Heart right ventricle (tissue), 16 donors: Measurements from ENCODE around the gene CD14. TPM values are rescaled to one million over a fixed set of nuclear protein-coding genes. Genes with fewer than 3 reads are reported as not detected.

Source experiments
- ATAC-seq, 8 donors: fragments of 200-7000 bp; cut with Tn5 transposase; one replicate each; pipeline ENCODE4 v1.9.1; 2020; ENCODE audit warnings: mild to moderate bottlenecking in 8 of 8, moderate library complexity in 8 of 8, moderate number of reproducible peaks in 1 of 8
- DNase-seq, 2 donors: peaks; one replicate each; pipeline ENCODE4 v3.0.0-alpha.2; 2020
- H3K27ac ChIP-seq, 10 donors: fragments of 200-600 bp; sonication (generic) in 2 of 10; one replicate each; pipeline versions ENCODE4 v1.5.0 to v1.8.0; 2020 to 2022; ENCODE audit warnings: mild to moderate bottlenecking in 3 of 10
- H3K27me3 ChIP-seq, 7 donors: fragments of 200-600 bp; one replicate each; pipeline ENCODE4 v1.8.0; 2021 to 2022; ENCODE audit warnings: mild to moderate bottlenecking in 2 of 7
- H3K36me3 ChIP-seq, 9 donors: fragments of 200-600 bp; sonication (generic) in 1 of 9; one replicate each; pipeline versions ENCODE4 v1.5.0 to v1.8.0; 2020 to 2022; ENCODE audit warnings: mild to moderate bottlenecking in 2 of 9
- H3K4me1 ChIP-seq, 9 donors: fragments of 200-600 bp; sonication (generic) in 1 of 9; one replicate each; pipeline versions ENCODE4 v1.5.0 to v1.8.0; 2020 to 2022; ENCODE audit warnings: mild to moderate bottlenecking in 4 of 9
- H3K4me3 ChIP-seq, 10 donors: fragments of 200-600 bp; sonication (generic) in 2 of 10; one replicate each; pipeline versions ENCODE4 v1.5.0 to v1.8.0; 2020 to 2022; ENCODE audit warnings: mild to moderate bottlenecking in 7 of 10, moderate library complexity in 2 of 10
- H3K9me3 ChIP-seq, 11 donors: fragments of 200-600 bp in 10 of 11; sonication (generic) in 2 of 11; one replicate each; pipeline versions ENCODE4 v1.5.0 to v1.8.0; 2013 to 2022; ENCODE audit warnings: mild to moderate bottlenecking in 2 of 11, control low read depth in 1 of 11, moderate library complexity in 1 of 11
- CTCF ChIP-seq, 9 donors: fragments of 200-600 bp; sonication (generic) in 2 of 9; IDR thresholded peaks; one replicate each; pipeline versions ENCODE4 v1.5.0 to v1.8.0; 2021 to 2022; ENCODE audit warnings: antibody characterized with exemption in 9 of 9, mild to moderate bottlenecking in 5 of 9, moderate library complexity in 1 of 9
- WGBS, 2 donors: extraction: QIAGEN DNeasy Blood & Tissue Kit; methylation state at CpG; one replicate each; pipeline ENCODE4 v1.1.7; 2013; ENCODE audit warnings: inconsistent platforms in 1 of 2; 5-methylcytosine and 5-hydroxymethylcytosine counted together
- intact Hi-C, 10 donors: fragments of 100-400 bp; cut with DNase I; formaldehyde crosslinking; loops; one replicate each; pipeline versions ENCODE4 v1.11.1 to v1.14.2; 2022
- polyA plus RNA-seq, 2 donors: library from polyadenylated mRNA; stranded (reverse); fragments of 200-250 nt; gene quantifications; one replicate each; pipeline ENCODE4 v1.2.3, GENCODE V29; 2013
- total RNA-seq, 10 donors: library from RNA; stranded (reverse); fragmentation: NEBNext Ultra II Directional in 3 of 10; extraction: Animal tissue kit (Norgen Biotek cat#: 25700) in 3 of 10; gene quantifications; one replicate each; pipeline versions ENCODE4 v1.2.1 to v1.2.4, GENCODE V29; 2021 to 2023
- donor health status: Arrhythmogenic right ventricular cardiomyopathy.
- donor health status: ischemic (EF 13 %, LVEDD 7.1; RV severe dilation, severe dysfunction).
- donor health status: healthy with polysubstance abuse.
- donor health status: DM: no; HTN: yes; CAD: no.
- donor health status: DM: no; HTN: no; CAD: no.
- donor health status: ischemic (EF 25% LVEDD 6.9; RV normal size, moderate dysfunction).
- donor health status: ischemic (EF 25% LVEDD 5.7; RV mildly dilated, moderate dysfunction).
- donor health status: healthy.
- donor health status: DM: yes; HTN: yes; CAD: no.
- donor health status: Ischemic cardiomyopathy.
- donor health status: ischemic (EF 35%, LVEDD 5.7; RV mildly dilated, moderate dysfunction).
- donor health status: nonischemic (EF 11% LVEDD 7.7; RV severe dilation, severe dysfunction).
- donor health status: DM: yes; HTN: yes; CAD: no.
- donor health status: PGD.
- donor health status: ischemic (EF 29% LVEDD 5.4; RV normal size, mild dysfunction).
- donor health status: nonischemic (EF 23%, LVEDD 6.1; RV moderate dilation, normal function).

Gene CD14
- total and polyA plus RNA-seq, 12 donors, result 10.8 to 137 (median 20.3) TPM

- Histone ChIP-seq H3K27ac (no peak overlapping the region), H3K4me1 (peaks cover 0 to 40% (median 15%) of the 10 kb centered on the region in 9 donors), H3K27me3 (no peaks in the 10 kb centered on the region), H3K4me3 (no peak overlapping the region), H3K36me3 (no peaks in the 10 kb centered on the region), H3K9me3 (no peaks in the 10 kb centered on the region)
- no peak for ATAC-seq
- intact Hi-C loops, result no loop called here
- DNase-seq, result no peak
- TF ChIP-seq CTCF (IDR thresholded peaks at IDR 0.05), result no peak
Observed at GRCh38 chr5:140600096-140600495, 32.9 kb downstream of the CD14 start.

- Histone ChIP-seq H3K9me3 (no peaks in the 10 kb centered on the region), H3K27me3 (no peaks in the 10 kb centered on the region), H3K4me1 (peaks cover 0 to 48% (median 16%) of the 10 kb centered on the region in 9 donors), H3K36me3 (no peaks in the 10 kb centered on the region), H3K4me3 (no peak overlapping the region), H3K27ac (no peak overlapping the region)
- WGBS, 2 donors, result 86 to 90% methylated on average over 2 of the region's 2 CpGs
- intact Hi-C loops, result no loop called here
- TF ChIP-seq CTCF (IDR thresholded peaks at IDR 0.05), result no peak
- DNase-seq, result no peak
- ATAC-seq, result no peak
Observed at GRCh38 chr5:140598836-140599235, 34.1 kb downstream of the CD14 start.

GRCh38 chr5:140596321-140596741 lies 36.6 kb downstream of the CD14 start:
- intact Hi-C loops, result no loop called here

GRCh38 chr5:140595538-140596300 lies 37.3 kb downstream of the CD14 start:
- H3K36me3 ChIP-seq, result no peaks in the 10 kb centered on the region
- no peaks in the 10 kb centered on the region for H3K9me3 ChIP-seq
- DNase-seq (peak in 1 of 2 donors; percentile 62), ATAC-seq (peak; percentile 61 to 82 (median 77))
- H3K4me1 ChIP-seq, result peaks cover 0 to 39% (median 16%) of the 10 kb centered on the region in 9 donors
- peak overlapping the region in 7 of 10 donors; percentile 19 to 85 (median 54) for H3K27ac ChIP-seq
- 62 to 65% methylated on average over 5 of the region's 5 CpGs for WGBS, 2 donors
- no peak for TF ChIP-seq CTCF (IDR thresholded peaks at IDR 0.05)
- peak overlapping the region in 1 of 10 donors; percentile 13 for H3K4me3 ChIP-seq
- intact Hi-C loops, result no loop called here
- H3K27me3 ChIP-seq, result no peaks in the 10 kb centered on the region

More at GRCh38 chr5:140596321-140596741, 36.6 kb downstream of the CD14 start:
- Histone ChIP-seq H3K9me3 (no peaks in the 10 kb centered on the region), H3K36me3 (no peaks in the 10 kb centered on the region), H3K4me1 (peaks cover 0 to 36% (median 16%) of the 10 kb centered on the region in 9 donors), H3K27me3 (no peaks in the 10 kb centered on the region), H3K27ac (peak overlapping the region in 7 of 10 donors; percentile 1 to 85 (median 54)), H3K4me3 (no peak overlapping the region)
- peak in 6 of 8 donors; percentile 59 to 85 (median 76) for ATAC-seq
- DNase-seq, result no peak
- 20 to 27% methylated on average over 1 of the region's 1 CpG for WGBS, 2 donors
- TF ChIP-seq CTCF (IDR thresholded peaks at IDR 0.05), result no peak
